ENCODE results near the gene LIMK2. TPM values are rescaled to one million over a fixed set of nuclear protein-coding genes. Genes with fewer than 3 reads are reported as not detected.

Gene LIMK2
- total RNA-seq, 4 donors from 2014 or later = 106 to 256 (median 139) TPM

DNA sequence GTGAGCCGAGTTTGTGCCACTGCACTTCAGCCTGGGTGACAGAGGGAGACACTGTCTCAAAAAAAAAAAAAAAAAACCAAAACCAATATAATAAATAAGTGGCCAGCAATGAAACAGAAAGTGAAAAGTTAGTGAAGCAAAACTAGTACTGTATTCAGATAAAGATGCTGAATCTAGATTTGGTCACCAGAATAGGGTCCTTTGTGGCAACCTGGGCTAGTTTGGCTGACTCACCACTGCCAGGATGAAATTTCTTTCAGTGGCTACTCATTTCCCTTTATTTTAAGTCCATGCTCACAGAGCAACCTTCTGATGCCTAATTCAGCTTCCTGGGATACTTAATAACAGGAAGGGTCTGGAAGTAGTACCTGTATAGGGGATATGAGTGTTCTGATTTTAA, 26.0 kb downstream of the LIMK2 start:
- H3K4me3 ChIP-seq = no peak overlapping the region
- no peaks in the 10 kb centered on the region for H3K9me3 ChIP-seq
- no peaks in the 10 kb centered on the region for H3K27me3 ChIP-seq
- no peaks in the 10 kb centered on the region for H3K36me3 ChIP-seq
- no peak for TF ChIP-seq POLR2A (IDR thresholded peaks at IDR 0.05)
- TF ChIP-seq, protein P1, sequence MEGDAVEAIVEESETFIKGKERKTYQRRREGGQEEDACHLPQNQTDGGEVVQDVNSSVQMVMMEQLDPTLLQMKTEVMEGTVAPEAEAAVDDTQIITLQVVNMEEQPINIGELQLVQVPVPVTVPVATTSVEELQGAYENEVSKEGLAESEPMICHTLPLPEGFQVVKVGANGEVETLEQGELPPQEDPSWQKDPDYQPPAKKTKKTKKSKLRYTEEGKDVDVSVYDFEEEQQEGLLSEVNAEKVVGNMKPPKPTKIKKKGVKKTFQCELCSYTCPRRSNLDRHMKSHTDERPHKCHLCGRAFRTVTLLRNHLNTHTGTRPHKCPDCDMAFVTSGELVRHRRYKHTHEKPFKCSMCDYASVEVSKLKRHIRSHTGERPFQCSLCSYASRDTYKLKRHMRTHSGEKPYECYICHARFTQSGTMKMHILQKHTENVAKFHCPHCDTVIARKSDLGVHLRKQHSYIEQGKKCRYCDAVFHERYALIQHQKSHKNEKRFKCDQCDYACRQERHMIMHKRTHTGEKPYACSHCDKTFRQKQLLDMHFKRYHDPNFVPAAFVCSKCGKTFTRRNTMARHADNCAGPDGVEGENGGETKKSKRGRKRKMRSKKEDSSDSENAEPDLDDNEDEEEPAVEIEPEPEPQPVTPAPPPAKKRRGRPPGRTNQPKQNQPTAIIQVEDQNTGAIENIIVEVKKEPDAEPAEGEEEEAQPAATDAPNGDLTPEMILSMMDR (IDR thresholded peaks at IDR 0.05) = no peak
- H3K4me1 ChIP-seq = peaks cover 0 to 16% (median 3%) of the 10 kb centered on the region in 4 donors
- no peak for DNase-seq
- peak overlapping the region in 1 of 4 donors; percentile 27 for H3K27ac ChIP-seq

DNA sequence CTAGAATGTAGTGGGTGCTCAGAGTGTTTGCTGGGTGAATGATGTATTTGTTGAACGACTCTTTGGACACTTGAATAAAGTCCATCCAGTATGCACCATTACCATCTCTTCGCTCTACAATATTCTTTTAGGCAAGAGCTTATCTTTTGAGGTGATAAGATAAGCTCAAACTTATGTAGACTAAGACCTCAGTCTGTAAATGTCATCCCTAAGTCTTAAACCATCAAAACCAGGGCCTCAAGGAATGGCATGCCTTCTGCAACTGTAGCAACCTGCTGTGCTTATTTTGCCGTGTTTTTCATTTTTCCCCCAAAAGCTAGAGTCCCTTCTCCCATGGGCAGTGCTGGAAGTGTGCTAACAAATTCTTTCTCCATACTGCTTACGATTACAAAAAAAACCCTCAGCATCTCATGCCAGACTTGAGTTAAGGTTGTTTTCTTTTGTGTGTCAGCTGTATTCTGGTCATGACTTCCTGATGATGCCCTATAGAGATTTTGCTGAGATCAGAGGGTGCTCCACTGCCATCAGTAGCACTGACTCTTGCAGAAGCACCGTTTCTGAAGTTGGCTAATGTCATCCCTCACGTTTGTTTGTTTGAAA, 27.8 kb downstream of the LIMK2 start:
- Histone ChIP-seq H3K36me3 (no peaks in the 10 kb centered on the region), H3K27ac (peak overlapping the region in 1 of 4 donors; percentile 2), H3K4me1 (peaks cover 0 to 24% (median 9%) of the 10 kb centered on the region in 4 donors), H3K9me3 (no peaks in the 10 kb centered on the region), H3K4me3 (no peak overlapping the region), H3K27me3 (no peaks in the 10 kb centered on the region)
- TF ChIP-seq, protein P1 (IDR thresholded peaks at IDR 0.05) = no peak
- TF ChIP-seq POLR2A (IDR thresholded peaks at IDR 0.05) = no peak
- no peak for DNase-seq

DNA sequence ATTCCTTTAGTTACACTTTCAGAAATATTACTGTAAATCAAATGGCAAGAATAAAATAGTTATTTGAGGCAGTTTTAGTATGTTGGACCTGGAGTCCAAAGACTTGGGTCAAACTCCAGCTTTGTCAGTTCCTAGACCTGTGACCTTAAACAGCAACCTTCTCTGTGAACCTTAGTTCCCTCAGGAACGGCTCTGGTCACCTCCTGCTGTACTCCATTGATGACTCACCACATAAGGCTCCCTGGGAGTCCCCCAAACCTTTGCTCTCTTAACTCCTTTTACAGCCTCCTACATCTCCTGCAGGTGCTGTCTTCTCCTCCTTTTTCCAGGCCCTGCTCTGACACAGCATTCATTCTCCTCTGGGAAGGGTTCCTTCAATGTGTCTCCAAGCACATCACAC, 29.1 kb downstream of the LIMK2 start:
- peaks cover 0 to 24% (median 9%) of the 10 kb centered on the region in 4 donors for H3K4me1 ChIP-seq
- no peaks in the 10 kb centered on the region for H3K36me3 ChIP-seq
- no peak for TF ChIP-seq POLR2A (IDR thresholded peaks at IDR 0.05)
- TF ChIP-seq, protein P1 (IDR thresholded peaks at IDR 0.05) = no peak
- H3K9me3 ChIP-seq = no peaks in the 10 kb centered on the region
- H3K4me3 ChIP-seq = no peak overlapping the region
- peak overlapping the region in 2 of 4 donors; percentile 35 to 68 for H3K27ac ChIP-seq
- peak in 1 of 3 donors; percentile 79 for DNase-seq
- no peaks in the 10 kb centered on the region for H3K27me3 ChIP-seq

DNA sequence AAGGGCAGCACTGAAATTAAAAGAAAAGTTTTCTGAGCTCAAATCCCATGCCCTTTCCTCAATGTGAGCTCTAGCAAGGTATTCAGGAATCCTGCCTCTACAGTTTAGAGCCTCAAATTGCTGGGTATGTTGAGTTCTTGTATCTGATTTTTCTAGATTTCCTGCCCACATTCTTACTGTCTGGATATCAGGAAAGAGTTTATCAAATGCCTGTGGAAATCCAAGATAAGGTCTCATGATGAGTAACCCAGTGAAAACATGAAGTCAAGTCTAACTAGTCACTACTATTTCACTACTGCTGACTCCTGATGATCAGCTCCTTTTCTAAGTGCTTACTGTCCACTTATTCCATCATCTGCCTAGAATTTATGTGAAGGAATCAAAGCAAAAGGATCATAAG, 29.8 kb downstream of the LIMK2 start:
- DNase-seq = no peak
- Histone ChIP-seq H3K27me3 (no peaks in the 10 kb centered on the region), H3K27ac (peak overlapping the region in 2 of 4 donors; percentile 35 to 68), H3K4me3 (no peak overlapping the region), H3K36me3 (no peaks in the 10 kb centered on the region), H3K9me3 (no peaks in the 10 kb centered on the region), H3K4me1 (peaks cover 0 to 24% (median 9%) of the 10 kb centered on the region in 4 donors)
- TF ChIP-seq, protein P1 (IDR thresholded peaks at IDR 0.05) = peak in 1 of 6 experiments; percentile 11
- TF ChIP-seq POLR2A (IDR thresholded peaks at IDR 0.05) = no peak

DNA sequence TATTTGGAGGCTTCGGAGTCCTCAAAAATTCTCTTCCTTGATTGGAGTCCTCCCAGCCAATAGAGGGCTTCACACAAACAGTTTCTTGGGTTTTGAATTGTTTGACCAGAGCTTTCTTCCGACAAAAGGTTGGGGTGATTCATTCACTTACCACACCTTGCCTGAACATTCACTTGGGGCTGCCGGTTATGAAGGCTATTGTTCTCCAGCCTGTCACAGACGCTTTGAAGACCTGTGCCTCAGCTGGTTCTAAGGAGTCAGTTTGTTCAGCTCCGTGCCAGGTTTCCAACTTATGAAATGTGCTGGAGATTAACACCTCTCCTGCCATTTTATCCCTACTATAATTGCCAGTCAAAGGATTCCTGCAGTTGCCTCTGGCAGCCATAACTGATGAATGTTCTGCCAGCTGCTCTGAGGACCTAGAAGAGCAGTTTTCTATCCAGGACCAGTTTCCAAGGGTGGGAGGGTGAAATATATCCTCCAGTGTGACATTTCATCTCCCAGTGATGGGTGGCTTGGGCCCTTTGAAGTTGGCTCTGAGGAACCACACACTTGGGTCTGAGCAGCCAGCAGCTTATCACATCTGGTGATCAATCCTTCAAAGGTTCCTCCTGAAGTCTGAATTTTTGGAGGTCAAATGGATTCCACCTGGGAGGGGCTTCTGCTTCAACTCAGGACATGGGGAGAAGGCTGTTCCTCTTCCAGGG, 31.4 kb downstream of the LIMK2 start:
- peaks cover 0 to 31% (median 9%) of the 10 kb centered on the region in 4 donors for H3K4me1 ChIP-seq
- H3K36me3 ChIP-seq = no peaks in the 10 kb centered on the region
- no peaks in the 10 kb centered on the region for H3K9me3 ChIP-seq
- H3K27me3 ChIP-seq = no peaks in the 10 kb centered on the region
- H3K4me3 ChIP-seq = no peak overlapping the region
- no peak for DNase-seq
- TF ChIP-seq POLR2A (IDR thresholded peaks at IDR 0.05) = no peak
- TF ChIP-seq, protein P1 (IDR thresholded peaks at IDR 0.05) = no peak
- peak overlapping the region in 1 of 4 donors; percentile 2 for H3K27ac ChIP-seq
